Thyroid gland (tissue), 4 donors: ENCODE results near the gene AGBL1. TPM values are rescaled to one million over a fixed set of nuclear protein-coding genes. Genes with fewer than 3 reads are reported as not detected.

ENCODE experiments used
- DNase-seq, 2 donors: peaks; one replicate each; pipeline ENCODE4 v3.0.0-alpha.2; 2019
- H3K27ac ChIP-seq, 3 donors: fragments of 200-600 bp; sonication (generic); 1 replicate in 2 of 3; 2 replicates in 1 of 3; pipeline ENCODE4 v1.5.1; 2016 to 2019; ENCODE audit warnings: mild to moderate bottlenecking in 1 of 3, moderate library complexity in 1 of 3
- H3K27me3 ChIP-seq: fragments of 200-600 bp; sonication (generic); one replicate; pipeline ENCODE4 v1.5.1; 2019
- H3K36me3 ChIP-seq, 2 donors: fragments of 200-600 bp; sonication (generic); one replicate each; pipeline ENCODE4 v1.5.1; 2016 to 2019
- H3K4me1 ChIP-seq, 2 donors: fragments of 200-600 bp; sonication (generic); one replicate each; pipeline ENCODE4 v1.5.1; 2017 to 2019
- H3K4me3 ChIP-seq, 3 donors: fragments of 200-600 bp; sonication (generic); replicated peaks in 1 of 3; 1 replicate in 2 of 3; 2 replicates in 1 of 3; pipeline ENCODE4 v1.5.1; 2016; ENCODE audit warnings: mild to moderate bottlenecking in 1 of 3
- H3K9me3 ChIP-seq: fragments of 200-600 bp; sonication (generic); one replicate; pipeline ENCODE4 v1.5.1; 2017
- CTCF ChIP-seq, 6 experiments: fragments of 200-600 bp in 3 of 6; fragments of 450-650 bp in 3 of 6; sonication (generic) in 3 of 6; IDR thresholded peaks; one replicate each; pipeline ENCODE4 v1.5.1; 2016 to 2019; ENCODE audit warnings: antibody characterized with exemption in 6 of 6, mild to moderate bottlenecking in 2 of 6, inconsistent platforms in 1 of 6, moderate library complexity in 1 of 6
- POLR2A ChIP-seq, 2 donors: fragments of 450-650 bp; IDR thresholded peaks; one replicate each; pipeline ENCODE4 v1.6.1; 2017; ENCODE audit warnings: antibody characterized with exemption in 2 of 2, mild to moderate bottlenecking in 2 of 2, moderate library complexity in 1 of 2
- WGBS, 2 donors: methylation state at CpG; one replicate each; pipeline ENCODE4 v1.1.5; 2017; 5-methylcytosine and 5-hydroxymethylcytosine counted together
- intact Hi-C: fragments of 100-400 bp; cut with DNase I; formaldehyde crosslinking; loops from one replicate; pipeline ENCODE4 v1.15.1; 2023
- total RNA-seq, 4 donors: library from RNA; depleted of rRNA; stranded (reverse); fragments of >200 nt; gene quantifications; one replicate each; pipeline ENCODE4 v1.2.3, GENCODE V29; 2016

Gene AGBL1
- total RNA-seq, 4 donors from 2014 or later = not detected

GRCh38 chr15:86235667-86236066, 156.0 kb downstream of the AGBL1 start:
- 89% methylated on average over 3 of the region's 3 CpGs for WGBS, 2 donors
- intact Hi-C loops = no loop called here
- Histone ChIP-seq H3K27ac (no peak overlapping the region), H3K9me3 (no peaks in the 10 kb centered on the region), H3K27me3 (no peaks in the 10 kb centered on the region), H3K4me1 (no peaks in the 10 kb centered on the region), H3K36me3 (no peaks in the 10 kb centered on the region), H3K4me3 (no peak overlapping the region)
- DNase-seq = no peak
- TF ChIP-seq CTCF (IDR thresholded peaks at IDR 0.05) (no peak), POLR2A (IDR thresholded peaks at IDR 0.05) (no peak)

GRCh38 chr15:86236356-86237110, 156.9 kb downstream of the AGBL1 start:
- H3K27ac ChIP-seq = no peak overlapping the region
- TF ChIP-seq POLR2A (IDR thresholded peaks at IDR 0.05) = no peak
- no peak for TF ChIP-seq CTCF (IDR thresholded peaks at IDR 0.05)
- intact Hi-C loops = no loop called here
- no peak overlapping the region for H3K4me3 ChIP-seq
- no peak for DNase-seq
- 23 to 40% methylated on average over 13 to 15 of the region's 15 CpGs for WGBS, 2 donors
- no peaks in the 10 kb centered on the region for H3K27me3 ChIP-seq
- H3K36me3 ChIP-seq = no peaks in the 10 kb centered on the region
- H3K4me1 ChIP-seq = no peaks in the 10 kb centered on the region
- H3K9me3 ChIP-seq = no peaks in the 10 kb centered on the region

GRCh38 chr15:86237111-86237500, 157.4 kb downstream of the AGBL1 start:
- Histone ChIP-seq H3K4me1 (no peaks in the 10 kb centered on the region), H3K27ac (no peak overlapping the region), H3K27me3 (no peaks in the 10 kb centered on the region), H3K9me3 (no peaks in the 10 kb centered on the region), H3K4me3 (no peak overlapping the region), H3K36me3 (no peaks in the 10 kb centered on the region)
- TF ChIP-seq CTCF (IDR thresholded peaks at IDR 0.05) (no peak), POLR2A (IDR thresholded peaks at IDR 0.05) (no peak)
- no peak for DNase-seq
- WGBS, 2 donors = 70 to 74% methylated on average over 5 of the region's 5 CpGs
- intact Hi-C loops = no loop called here

- intact Hi-C loops = no loop called here
- no peaks in the 10 kb centered on the region for H3K36me3 ChIP-seq
- no peak overlapping the region for H3K27ac ChIP-seq
- 46 to 70% methylated on average over 7 to 8 of the region's 15 CpGs for WGBS, 2 donors
- H3K9me3 ChIP-seq = no peaks in the 10 kb centered on the region
- TF ChIP-seq CTCF (IDR thresholded peaks at IDR 0.05) (no peak), POLR2A (IDR thresholded peaks at IDR 0.05) (no peak)
- H3K4me1 ChIP-seq = no peaks in the 10 kb centered on the region
- DNase-seq = peak; percentile 67 to 70
- H3K4me3 ChIP-seq = no peak overlapping the region
- H3K27me3 ChIP-seq = no peaks in the 10 kb centered on the region
Observed at GRCh38 chr15:86247249-86247955, 167.7 kb downstream of the AGBL1 start.

GRCh38 chr15:86255247-86255646, 175.6 kb downstream of the AGBL1 start:
- WGBS, 2 donors = 91 to 94% methylated on average over 2 of the region's 2 CpGs
- DNase-seq = no peak
- H3K9me3 ChIP-seq = no peaks in the 10 kb centered on the region
- H3K27ac ChIP-seq = no peak overlapping the region
- no peaks in the 10 kb centered on the region for H3K36me3 ChIP-seq
- intact Hi-C loops = no loop called here
- no peak overlapping the region for H3K4me3 ChIP-seq
- TF ChIP-seq CTCF (IDR thresholded peaks at IDR 0.05) (no peak), POLR2A (IDR thresholded peaks at IDR 0.05) (no peak)
- no peaks in the 10 kb centered on the region for H3K27me3 ChIP-seq
- H3K4me1 ChIP-seq = no peaks in the 10 kb centered on the region
